ENCODE results near the gene TMEM50A. TPM values are rescaled to one million over a fixed set of nuclear protein-coding genes. Genes with fewer than 3 reads are reported as not detected.

The TMEM50A gene
- total and polyA plus RNA-seq, 9 of the 15 experiments (the other 6 are each of a cell fraction or from before 2014, with no cell fraction given): 43.7 to 195 (median 137) TPM

DNA sequence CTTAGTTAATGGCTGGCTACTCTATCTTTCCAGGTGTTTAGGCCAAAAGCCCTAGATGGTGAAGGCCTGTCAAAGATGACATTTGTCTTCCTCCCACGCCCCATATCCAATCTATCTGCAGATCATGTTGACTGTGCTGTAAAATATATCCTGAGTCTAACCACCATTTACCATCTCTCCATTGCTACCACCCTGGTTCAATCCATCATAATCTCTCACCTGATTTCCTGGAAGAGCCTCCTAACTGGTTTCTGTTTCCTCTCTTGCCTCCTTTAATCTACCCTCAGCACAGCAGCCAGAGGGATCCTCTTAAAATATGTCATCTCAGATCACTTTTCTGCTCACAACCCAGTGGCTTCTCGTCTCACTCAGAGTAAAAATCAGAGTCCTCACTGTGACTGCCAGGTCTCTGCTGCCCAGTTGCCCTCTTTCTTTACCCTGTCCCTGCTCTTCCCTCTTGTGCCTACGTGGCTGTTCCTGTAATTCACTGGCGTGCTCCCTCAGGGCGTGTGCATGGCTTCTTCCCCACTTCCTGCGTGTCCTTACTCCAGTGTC lies 17.8 kb downstream of the TMEM50A start (continued):
- TF ChIP-seq KDM1A (IDR thresholded peaks at IDR 0.05) (peak; percentile 57 to 62; a peak in 2 of 4 replicates), BHLHE40 (IDR thresholded peaks at IDR 0.05; ENCODE audit: low read length) (no peak), JUNB (CRISPR knock-in tag; conservative IDR thresholded peaks at IDR 0.05) (no peak), GATAD2A (IDR thresholded peaks at IDR 0.05) (peak; percentile 58; the same call in 1 of the 2 replicates), HDAC6 (IDR thresholded peaks at IDR 0.05; ENCODE audit: low read depth, low read length) (no peak), ZNF24 (IDR thresholded peaks at IDR 0.05) (no peak), KLF13 (tag; IDR thresholded peaks at IDR 0.05; ENCODE audit: borderline replicate concordance, low read depth) (no peak), ZNF57 (CRISPR knock-in tag; IDR thresholded peaks at IDR 0.05) (no peak), ZNF586 (CRISPR knock-in tag; conservative IDR thresholded peaks at IDR 0.05) (no peak), POLR2AphosphoS2 (IDR thresholded peaks at IDR 0.05; ENCODE audit: low read length) (no peak), SMARCA5 (IDR thresholded peaks at IDR 0.05) (no peak), TRIM28 (IDR thresholded peaks at IDR 0.05) (no peak), RBFOX2 (IDR thresholded peaks at IDR 0.05; ENCODE audit: low read depth, low read length) (no peak)
- TF ChIP-seq, protein P1, sequence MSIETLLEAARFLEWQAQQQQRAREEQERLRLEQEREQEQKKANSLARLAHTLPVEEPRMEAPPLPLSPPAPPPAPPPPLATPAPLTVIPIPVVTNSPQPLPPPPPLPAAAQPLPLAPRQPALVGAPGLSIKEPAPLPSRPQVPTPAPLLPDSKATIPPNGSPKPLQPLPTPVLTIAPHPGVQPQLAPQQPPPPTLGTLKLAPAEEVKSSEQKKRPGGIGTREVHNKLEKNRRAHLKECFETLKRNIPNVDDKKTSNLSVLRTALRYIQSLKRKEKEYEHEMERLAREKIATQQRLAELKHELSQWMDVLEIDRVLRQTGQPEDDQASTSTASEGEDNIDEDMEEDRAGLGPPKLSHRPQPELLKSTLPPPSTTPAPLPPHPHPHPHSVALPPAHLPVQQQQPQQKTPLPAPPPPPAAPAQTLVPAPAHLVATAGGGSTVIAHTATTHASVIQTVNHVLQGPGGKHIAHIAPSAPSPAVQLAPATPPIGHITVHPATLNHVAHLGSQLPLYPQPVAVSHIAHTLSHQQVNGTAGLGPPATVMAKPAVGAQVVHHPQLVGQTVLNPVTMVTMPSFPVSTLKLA (conservative IDR thresholded peaks at IDR 0.05): no peak
- TF ChIP-seq, protein P2, sequence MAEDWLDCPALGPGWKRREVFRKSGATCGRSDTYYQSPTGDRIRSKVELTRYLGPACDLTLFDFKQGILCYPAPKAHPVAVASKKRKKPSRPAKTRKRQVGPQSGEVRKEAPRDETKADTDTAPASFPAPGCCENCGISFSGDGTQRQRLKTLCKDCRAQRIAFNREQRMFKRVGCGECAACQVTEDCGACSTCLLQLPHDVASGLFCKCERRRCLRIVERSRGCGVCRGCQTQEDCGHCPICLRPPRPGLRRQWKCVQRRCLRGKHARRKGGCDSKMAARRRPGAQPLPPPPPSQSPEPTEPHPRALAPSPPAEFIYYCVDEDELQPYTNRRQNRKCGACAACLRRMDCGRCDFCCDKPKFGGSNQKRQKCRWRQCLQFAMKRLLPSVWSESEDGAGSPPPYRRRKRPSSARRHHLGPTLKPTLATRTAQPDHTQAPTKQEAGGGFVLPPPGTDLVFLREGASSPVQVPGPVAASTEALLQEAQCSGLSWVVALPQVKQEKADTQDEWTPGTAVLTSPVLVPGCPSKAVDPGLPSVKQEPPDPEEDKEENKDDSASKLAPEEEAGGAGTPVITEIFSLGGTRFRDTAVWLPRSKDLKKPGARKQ (CRISPR knock-in tag; IDR thresholded peaks at IDR 0.05): no peak
- TF ChIP-seq, protein P3, sequence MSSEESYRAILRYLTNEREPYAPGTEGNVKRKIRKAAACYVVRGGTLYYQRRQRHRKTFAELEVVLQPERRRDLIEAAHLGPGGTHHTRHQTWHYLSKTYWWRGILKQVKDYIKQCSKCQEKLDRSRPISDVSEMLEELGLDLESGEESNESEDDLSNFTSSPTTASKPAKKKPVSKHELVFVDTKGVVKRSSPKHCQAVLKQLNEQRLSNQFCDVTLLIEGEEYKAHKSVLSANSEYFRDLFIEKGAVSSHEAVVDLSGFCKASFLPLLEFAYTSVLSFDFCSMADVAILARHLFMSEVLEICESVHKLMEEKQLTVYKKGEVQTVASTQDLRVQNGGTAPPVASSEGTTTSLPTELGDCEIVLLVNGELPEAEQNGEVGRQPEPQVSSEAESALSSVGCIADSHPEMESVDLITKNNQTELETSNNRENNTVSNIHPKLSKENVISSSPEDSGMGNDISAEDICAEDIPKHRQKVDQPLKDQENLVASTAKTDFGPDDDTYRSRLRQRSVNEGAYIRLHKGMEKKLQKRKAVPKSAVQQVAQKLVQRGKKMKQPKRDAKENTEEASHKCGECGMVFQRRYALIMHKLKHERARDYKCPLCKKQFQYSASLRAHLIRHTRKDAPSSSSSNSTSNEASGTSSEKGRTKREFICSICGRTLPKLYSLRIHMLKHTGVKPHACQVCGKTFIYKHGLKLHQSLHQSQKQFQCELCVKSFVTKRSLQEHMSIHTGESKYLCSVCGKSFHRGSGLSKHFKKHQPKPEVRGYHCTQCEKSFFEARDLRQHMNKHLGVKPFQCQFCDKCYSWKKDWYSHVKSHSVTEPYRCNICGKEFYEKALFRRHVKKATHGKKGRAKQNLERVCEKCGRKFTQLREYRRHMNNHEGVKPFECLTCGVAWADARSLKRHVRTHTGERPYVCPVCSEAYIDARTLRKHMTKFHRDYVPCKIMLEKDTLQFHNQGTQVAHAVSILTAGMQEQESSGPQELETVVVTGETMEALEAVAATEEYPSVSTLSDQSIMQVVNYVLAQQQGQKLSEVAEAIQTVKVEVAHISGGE (CRISPR knock-in tag; IDR thresholded peaks at IDR 0.05): no peak
- TF ChIP-seq, protein P4, sequence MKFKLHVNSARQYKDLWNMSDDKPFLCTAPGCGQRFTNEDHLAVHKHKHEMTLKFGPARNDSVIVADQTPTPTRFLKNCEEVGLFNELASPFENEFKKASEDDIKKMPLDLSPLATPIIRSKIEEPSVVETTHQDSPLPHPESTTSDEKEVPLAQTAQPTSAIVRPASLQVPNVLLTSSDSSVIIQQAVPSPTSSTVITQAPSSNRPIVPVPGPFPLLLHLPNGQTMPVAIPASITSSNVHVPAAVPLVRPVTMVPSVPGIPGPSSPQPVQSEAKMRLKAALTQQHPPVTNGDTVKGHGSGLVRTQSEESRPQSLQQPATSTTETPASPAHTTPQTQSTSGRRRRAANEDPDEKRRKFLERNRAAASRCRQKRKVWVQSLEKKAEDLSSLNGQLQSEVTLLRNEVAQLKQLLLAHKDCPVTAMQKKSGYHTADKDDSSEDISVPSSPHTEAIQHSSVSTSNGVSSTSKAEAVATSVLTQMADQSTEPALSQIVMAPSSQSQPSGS (CRISPR knock-in tag; IDR thresholded peaks at IDR 0.05): no peak
- TF ChIP-seq, protein P5, sequence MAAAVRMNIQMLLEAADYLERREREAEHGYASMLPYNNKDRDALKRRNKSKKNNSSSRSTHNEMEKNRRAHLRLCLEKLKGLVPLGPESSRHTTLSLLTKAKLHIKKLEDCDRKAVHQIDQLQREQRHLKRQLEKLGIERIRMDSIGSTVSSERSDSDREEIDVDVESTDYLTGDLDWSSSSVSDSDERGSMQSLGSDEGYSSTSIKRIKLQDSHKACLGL (CRISPR knock-in tag; IDR thresholded peaks at IDR 0.05; ENCODE audit: borderline replicate concordance, poor library complexity, severe bottlenecking): no peak
- TF ChIP-seq, protein P6, sequence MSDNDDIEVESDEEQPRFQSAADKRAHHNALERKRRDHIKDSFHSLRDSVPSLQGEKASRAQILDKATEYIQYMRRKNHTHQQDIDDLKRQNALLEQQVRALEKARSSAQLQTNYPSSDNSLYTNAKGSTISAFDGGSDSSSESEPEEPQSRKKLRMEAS (CRISPR knock-in tag; IDR thresholded peaks at IDR 0.05): no peak
